Mesothelial cell of epicardium (in vitro differentiated cells): Measurements from ENCODE around the gene SHROOM3. TPM values are rescaled to one million over a fixed set of nuclear protein-coding genes. Genes with fewer than 3 reads are reported as not detected.
A peak's percentile ranks its signal among the peaks of the same experiment; 100 is the strongest.

Experiments
- DNase-seq, 2 experiments: peaks; one replicate each; pipeline ENCODE4 v3.0.0; 2021; ENCODE audit warnings: low spot score in 2 of 2; ENCODE audit not compliant: unreplicated experiment in 2 of 2
- H3K27ac Mint-ChIP-seq: 2 replicates; pipeline ENCODE4 v1.8.0; 2021; ENCODE audit warnings: mixed read lengths
- H3K27me3 Mint-ChIP-seq: 2 replicates; pipeline ENCODE4 v1.8.0; 2021; ENCODE audit warnings: low read depth, mixed read lengths
- H3K36me3 Mint-ChIP-seq: 2 replicates; pipeline ENCODE4 v1.8.0; 2021; ENCODE audit warnings: mixed read lengths
- H3K4me1 Mint-ChIP-seq: 2 replicates; pipeline ENCODE4 v1.8.0; 2021; ENCODE audit warnings: mixed read lengths
- H3K4me3 Mint-ChIP-seq: 2 replicates; pipeline ENCODE4 v1.8.0; 2021; ENCODE audit warnings: mild to moderate bottlenecking, moderate library complexity, mixed read lengths
- H3K9me3 Mint-ChIP-seq: 2 replicates; pipeline ENCODE4 v1.8.0; 2021; ENCODE audit warnings: mixed read lengths
- CTCF ChIP-seq: fragments of 200-600 bp; sonication (generic); IDR thresholded peaks from one replicate; pipeline ENCODE4 v1.5.0; 2021; ENCODE audit warnings: antibody characterized with exemption; ENCODE audit not compliant: unreplicated experiment
- total RNA-seq: library from RNA; stranded (reverse); gene quantifications from 3 replicates; pipeline ENCODE4 v1.2.1, GENCODE V29; 2021

Gene SHROOM3
- total RNA-seq, 1 donor from 2014 or later: 62.7 TPM

- no peak for DNase-seq
- Mint-ChIP-seq H3K27ac (peak overlapping the region; percentile 85), H3K9me3 (no peaks in the 10 kb centered on the region), H3K36me3 (peaks cover 12% of the 10 kb centered on the region), H3K4me1 (peaks cover 37% of the 10 kb centered on the region), H3K4me3 (no peak overlapping the region), H3K27me3 (no peaks in the 10 kb centered on the region)
- no peak for TF ChIP-seq CTCF
Observed at GRCh38 chr4:76745240-76745639, 310.2 kb downstream of the SHROOM3 start.

- no peak for DNase-seq
- no peak for TF ChIP-seq CTCF
- Mint-ChIP-seq H3K27me3 (no peaks in the 10 kb centered on the region), H3K4me1 (peaks cover 37% of the 10 kb centered on the region), H3K4me3 (no peak overlapping the region), H3K36me3 (peaks cover 16% of the 10 kb centered on the region), H3K27ac (peak overlapping the region; percentile 31), H3K9me3 (peaks cover 7% of the 10 kb centered on the region)
Observed at GRCh38 chr4:76747563-76747962, 312.5 kb downstream of the SHROOM3 start.

- peaks cover 7% of the 10 kb centered on the region for H3K9me3 Mint-ChIP-seq
- no peak for DNase-seq
- no peak for TF ChIP-seq CTCF
- peak overlapping the region; percentile 6 for H3K27ac Mint-ChIP-seq
- no peaks in the 10 kb centered on the region for H3K27me3 Mint-ChIP-seq
- H3K36me3 Mint-ChIP-seq: peaks cover 15% of the 10 kb centered on the region
- H3K4me3 Mint-ChIP-seq: no peak overlapping the region
- peaks cover 36% of the 10 kb centered on the region for H3K4me1 Mint-ChIP-seq
Observed at GRCh38 chr4:76748649-76749048, 313.6 kb downstream of the SHROOM3 start.

- H3K9me3 Mint-ChIP-seq: peaks cover 7% of the 10 kb centered on the region
- H3K27me3 Mint-ChIP-seq: no peaks in the 10 kb centered on the region
- no peak for TF ChIP-seq CTCF
- H3K36me3 Mint-ChIP-seq: peaks cover 15% of the 10 kb centered on the region
- DNase-seq: no peak
- no peak overlapping the region for H3K4me3 Mint-ChIP-seq
- H3K27ac Mint-ChIP-seq: peak overlapping the region; percentile 4
- H3K4me1 Mint-ChIP-seq: peaks cover 36% of the 10 kb centered on the region
Observed at GRCh38 chr4:76749355-76749754, 314.3 kb downstream of the SHROOM3 start.

GRCh38 chr4:76750716-76751115 lies 315.7 kb downstream of the SHROOM3 start:
- DNase-seq: no peak
- no peak for TF ChIP-seq CTCF
- H3K9me3 Mint-ChIP-seq: peaks cover 7% of the 10 kb centered on the region
- H3K27ac Mint-ChIP-seq: no peak overlapping the region
- H3K27me3 Mint-ChIP-seq: no peaks in the 10 kb centered on the region
- H3K4me3 Mint-ChIP-seq: no peak overlapping the region
- H3K36me3 Mint-ChIP-seq: peaks cover 18% of the 10 kb centered on the region
- peaks cover 27% of the 10 kb centered on the region for H3K4me1 Mint-ChIP-seq
